Activated CD4-positive, alpha-beta T cell treated with anti-CD3 and anti-CD28 coated beads, Interleukin-2, amount 50 U/mL, for 4 hours (primary cell): ENCODE data around the gene TCERG1L.
"Not testable (repeated sequence)": the region's sequence is repeated elsewhere in the genome, so short reads cannot be mapped to it uniquely, and the experiment has no call there.

Experiments
- DNase-seq, 2 experiments: peaks; one replicate each; pipeline ENCODE4 v3.0.0-alpha.2; 2020

TCERG1L gene

GRCh38 chr10:131141207-131141606 lies 170.3 kb downstream of the TCERG1L start:
- no peak for DNase-seq

- DNase-seq, result no peak
Observed at GRCh38 chr10:131140606-131141005, 170.9 kb downstream of the TCERG1L start.

GRCh38 chr10:131137223-131137622 lies 174.3 kb downstream of the TCERG1L start:
- no peak for DNase-seq

GRCh38 chr10:131136336-131136735 lies 175.2 kb downstream of the TCERG1L start:
- not testable (repeated sequence) for DNase-seq

GRCh38 chr10:131135716-131136115 lies 175.8 kb downstream of the TCERG1L start:
- no peak for DNase-seq

GRCh38 chr10:131134651-131135050 lies 176.9 kb downstream of the TCERG1L start:
- no peak for DNase-seq

- no peak for DNase-seq
Observed at GRCh38 chr10:131134001-131134576, 177.4 kb downstream of the TCERG1L start.

- no peak for DNase-seq
Observed at GRCh38 chr10:131132681-131133080, 178.8 kb downstream of the TCERG1L start.

- DNase-seq, result no peak
Observed at GRCh38 chr10:131131726-131132591, 179.6 kb downstream of the TCERG1L start.

- DNase-seq, result no peak
Observed at GRCh38 chr10:131130025-131130424, 181.5 kb downstream of the TCERG1L start.

- DNase-seq, result no peak
Observed at GRCh38 chr10:131129544-131129943, 182.0 kb downstream of the TCERG1L start.

- no peak for DNase-seq
Observed at GRCh38 chr10:131128731-131129130, 182.8 kb downstream of the TCERG1L start.

GRCh38 chr10:131127610-131128009 lies 183.9 kb downstream of the TCERG1L start:
- DNase-seq, result no peak

- no peak for DNase-seq
Observed at GRCh38 chr10:131127138-131127589, 184.4 kb downstream of the TCERG1L start.

GRCh38 chr10:131126321-131127137 lies 185.0 kb downstream of the TCERG1L start:
- DNase-seq, result no peak

- no peak for DNase-seq
Observed at GRCh38 chr10:131125511-131126225, 185.9 kb downstream of the TCERG1L start.

GRCh38 chr10:131124945-131125344 lies 186.6 kb downstream of the TCERG1L start:
- DNase-seq, result no peak

GRCh38 chr10:131123496-131123895 lies 188.0 kb downstream of the TCERG1L start:
- no peak for DNase-seq

GRCh38 chr10:131121511-131122035 lies 189.9 kb downstream of the TCERG1L start:
- no peak for DNase-seq

GRCh38 chr10:131119626-131120355 lies 191.7 kb downstream of the TCERG1L start:
- DNase-seq, result no peak

GRCh38 chr10:131117416-131118212 lies 193.9 kb downstream of the TCERG1L start:
- no peak for DNase-seq
